ENCODE data around the gene ADAM22.

The ADAM22 gene

GRCh38 chr7:88041583-88041982 is 107.5 kb downstream of the ADAM22 start:
- ATAC-seq = no peak

- ATAC-seq = no peak
Measured at GRCh38 chr7:88042157-88042556, 108.1 kb downstream of the ADAM22 start.

- no peak for ATAC-seq
Measured at GRCh38 chr7:88042803-88043202, 108.8 kb downstream of the ADAM22 start.

GRCh38 chr7:88044069-88044468 is 110.0 kb downstream of the ADAM22 start:
- ATAC-seq = no peak

- ATAC-seq = no peak
Measured at GRCh38 chr7:88046839-88047573, 113.0 kb downstream of the ADAM22 start.

GRCh38 chr7:88057655-88058054 is 123.6 kb downstream of the ADAM22 start:
- no peak for ATAC-seq

- no peak for ATAC-seq
Measured at GRCh38 chr7:88062238-88062637, 128.2 kb downstream of the ADAM22 start.

GRCh38 chr7:88069093-88069492 is 135.0 kb downstream of the ADAM22 start:
- no peak for ATAC-seq

GRCh38 chr7:88071994-88072714 is 138.1 kb downstream of the ADAM22 start:
- ATAC-seq = no peak

GRCh38 chr7:88072715-88073055 is 138.6 kb downstream of the ADAM22 start:
- no peak for ATAC-seq

- no peak for ATAC-seq
Measured at GRCh38 chr7:88073626-88074025, 139.6 kb downstream of the ADAM22 start.

- no peak for ATAC-seq
Measured at GRCh38 chr7:88075216-88075615, 141.2 kb downstream of the ADAM22 start.

- no peak for ATAC-seq
Measured at GRCh38 chr7:88083883-88084282, 149.8 kb downstream of the ADAM22 start.

- ATAC-seq = no peak
Measured at GRCh38 chr7:88089561-88089960, 155.5 kb downstream of the ADAM22 start.

- no peak for ATAC-seq
Measured at GRCh38 chr7:88090240-88090639, 156.2 kb downstream of the ADAM22 start.

- ATAC-seq = no peak
Measured at GRCh38 chr7:88090671-88091070, 156.6 kb downstream of the ADAM22 start.

GRCh38 chr7:88091988-88092675 is 158.1 kb downstream of the ADAM22 start:
- no peak for ATAC-seq

GRCh38 chr7:88092676-88092999 is 158.6 kb downstream of the ADAM22 start:
- ATAC-seq = no peak

- ATAC-seq = no peak
Measured at GRCh38 chr7:88101769-88102168, 167.7 kb downstream of the ADAM22 start.

- ATAC-seq = no peak
Measured at GRCh38 chr7:88102675-88103074, 168.6 kb downstream of the ADAM22 start.

GRCh38 chr7:88104732-88105131 is 170.7 kb downstream of the ADAM22 start:
- ATAC-seq = no peak

- ATAC-seq = no peak
Measured at GRCh38 chr7:88105231-88105630, 171.2 kb downstream of the ADAM22 start.

- ATAC-seq = peak; percentile 71 to 81
Measured at GRCh38 chr7:88106434-88106833, 172.4 kb downstream of the ADAM22 start.

- ATAC-seq = no peak
Measured at GRCh38 chr7:88109612-88110011, 175.6 kb downstream of the ADAM22 start.
